PC-9 (cell line): ENCODE results near the gene TULP4. TPM values are rescaled to one million over a fixed set of nuclear protein-coding genes. Genes with fewer than 3 reads are reported as not detected.

Source experiments
- BruUV-seq: library from RNA; stranded (reverse); fragments of 400-500 nt; replicated peaks from 2 replicates; lab custom pipeline; 2021; lab: Mats Ljungman, UMichigan
- CTCF ChIA-PET: fragments of 300-600 bp; sonication (Branson Sonifier 250); formaldehyde crosslinking; loops from one replicate; lab custom pipeline; 2022; ENCODE audit warnings: antibody characterized with exemption; lab: Charles Lee
- POLR2A ChIA-PET: fragments of 300-600 bp; sonication (Branson Sonifier 250); formaldehyde crosslinking; loops from one replicate; lab custom pipeline; 2022; ENCODE audit warnings: antibody characterized with exemption; ENCODE audit not compliant: unreplicated experiment; lab: Charles Lee
- DNase-seq, 2 experiments: peaks; one replicate each; pipeline versions ENCODE4 v3.0.0 to v3.0.0-alpha.2; 2015 to 2022; ENCODE audit warnings: mixed read lengths in 1 of 2
- H2AFZ ChIP-seq: fragments of 200-600 bp; sonication (generic); 2 replicates; pipeline ENCODE4 v1.8.1; 2017; ENCODE audit warnings: antibody characterized with exemption
- H3F3A ChIP-seq: fragments of 200-600 bp; sonication (generic); 2 replicates; pipeline ENCODE4 v1.8.1; 2017; ENCODE audit warnings: antibody characterized with exemption, mild to moderate bottlenecking, low read depth; ENCODE audit not compliant: insufficient read depth
- H3K27ac ChIP-seq: fragments of 200-600 bp; sonication (generic); 2 replicates; pipeline ENCODE4 v1.6.1; 2016; ENCODE audit warnings: mixed run types
- H3K27me3 ChIP-seq: fragments of 200-600 bp; sonication (generic); 2 replicates; pipeline ENCODE4 v1.6.1; 2016; ENCODE audit warnings: low read depth, mixed run types; ENCODE audit not compliant: insufficient read depth
- H3K36me3 ChIP-seq: fragments of 200-600 bp; sonication (generic); 2 replicates; pipeline ENCODE4 v1.6.1; 2016; ENCODE audit warnings: low read depth, mixed run types
- H3K4me1 ChIP-seq: fragments of 200-600 bp; sonication (generic); replicated peaks from 2 replicates; pipeline ENCODE4 v1.6.1; 2016; ENCODE audit warnings: mixed run types; ENCODE audit not compliant: insufficient read depth
- H3K4me2 ChIP-seq: fragments of 200-600 bp; sonication (generic); 2 replicates; pipeline ENCODE4 v1.6.1; 2017; ENCODE audit warnings: mixed run types
- H3K4me3 ChIP-seq: fragments of 200-600 bp; sonication (generic); 2 replicates; pipeline ENCODE4 v1.6.1; 2016; ENCODE audit warnings: mixed run types
- H3K79me2 ChIP-seq: fragments of 200-600 bp; sonication (generic); 2 replicates; pipeline ENCODE4 v1.6.1; 2017; ENCODE audit warnings: low read depth, mixed run types
- H3K9me2 ChIP-seq: fragments of 200-600 bp; sonication (generic); 2 replicates; pipeline ENCODE4 v1.8.1; 2017; ENCODE audit warnings: mild to moderate bottlenecking; ENCODE audit not compliant: insufficient read depth
- H3K9me3 ChIP-seq: fragments of 200-600 bp; sonication (generic); 2 replicates; pipeline ENCODE4 v1.8.1; 2016; ENCODE audit warnings: low read depth; ENCODE audit not compliant: insufficient read depth
- H4K20me1 ChIP-seq: fragments of 200-600 bp; sonication (generic); 2 replicates; pipeline ENCODE4 v1.8.1; 2017; ENCODE audit not compliant: insufficient read depth
- EZH2 ChIP-seq: fragments of 200-600 bp; sonication (generic); IDR thresholded peaks from 2 replicates; pipeline ENCODE4 v1.8.0; 2017; ENCODE audit warnings: antibody characterized with exemption, low read depth
- intact Hi-C: fragments of 100-400 bp; cut with micrococcal nuclease; formaldehyde crosslinking; loops from one replicate; pipeline ENCODE4 v1.10.0; 2022; ENCODE audit not compliant: unreplicated experiment
- total RNA-seq: library from RNA; stranded (reverse); gene quantifications from 2 replicates; pipeline ENCODE4 v1.2.3, GENCODE V29; 2021
- TF ChIP-seq, protein P1 (sequence below): fragments of 200-600 bp; sonication (generic); conservative IDR thresholded peaks from 2 replicates; pipeline ENCODE4 v1.6.1; 2017; ENCODE audit warnings: mixed run types, antibody characterized with exemption, mild to moderate bottlenecking, moderate library complexity

TULP4 gene
- total RNA-seq, 1 experiment from 2014 or later, result 34.0 TPM

DNA sequence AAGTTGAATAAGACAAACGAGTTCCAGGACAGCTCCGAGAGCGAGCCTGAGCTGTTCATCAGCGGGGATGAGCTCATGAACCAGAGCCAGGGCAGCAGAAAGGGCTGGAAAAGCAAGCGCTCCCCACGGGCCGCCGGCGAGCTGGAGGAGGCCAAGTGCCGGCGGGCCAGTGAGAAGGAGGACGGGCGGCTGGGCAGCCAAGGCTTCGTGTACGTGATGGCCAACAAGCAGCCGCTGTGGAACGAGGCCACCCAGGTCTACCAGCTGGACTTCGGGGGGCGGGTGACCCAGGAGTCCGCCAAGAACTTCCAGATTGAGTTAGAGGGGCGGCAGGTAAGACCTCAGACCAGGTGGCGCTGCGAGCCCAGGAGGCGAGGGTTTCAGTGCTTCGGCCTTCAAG, 191.6 kb downstream of the TULP4 start:
- intact Hi-C loops, result no loop called here

DNA sequence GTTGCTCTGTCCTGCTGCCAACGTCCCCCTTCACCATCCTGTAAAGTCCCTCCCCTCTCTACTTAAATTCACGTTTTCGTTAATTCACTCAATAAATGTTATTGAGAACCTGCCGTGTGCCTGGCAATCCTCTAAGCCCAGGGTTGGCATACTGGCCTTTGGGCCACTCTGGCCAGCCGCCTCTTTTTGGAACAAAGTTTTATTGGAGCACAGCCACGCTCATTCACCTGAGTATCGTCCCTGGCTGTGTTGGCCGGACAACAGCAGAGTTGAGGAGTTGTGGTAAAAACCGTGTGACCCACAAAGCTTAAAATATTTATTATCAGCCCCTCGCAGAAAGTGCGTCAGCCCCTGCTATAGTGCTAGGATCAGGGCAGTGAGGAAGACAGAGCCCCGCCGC, 192.9 kb downstream of the TULP4 start:
- Histone ChIP-seq H3K27ac (no peak overlapping the region), H3K9me3 (no peaks in the 10 kb centered on the region), H3K4me2 (no peak overlapping the region), H2AFZ (no peak overlapping the region), H3K79me2 (no peaks in the 10 kb centered on the region), H3F3A (no peaks in the 10 kb centered on the region), H3K4me1 (no peaks in the 10 kb centered on the region), H3K36me3 (0 out of 2 replicates have a peak, but pooled peaks cover 2% of the 10 kb centered on the region), H4K20me1 (no peaks in the 10 kb centered on the region), H3K9me2 (no peaks in the 10 kb centered on the region), H3K27me3 (no peaks in the 10 kb centered on the region), H3K4me3 (no peak overlapping the region)
- TF ChIP-seq, protein P1, sequence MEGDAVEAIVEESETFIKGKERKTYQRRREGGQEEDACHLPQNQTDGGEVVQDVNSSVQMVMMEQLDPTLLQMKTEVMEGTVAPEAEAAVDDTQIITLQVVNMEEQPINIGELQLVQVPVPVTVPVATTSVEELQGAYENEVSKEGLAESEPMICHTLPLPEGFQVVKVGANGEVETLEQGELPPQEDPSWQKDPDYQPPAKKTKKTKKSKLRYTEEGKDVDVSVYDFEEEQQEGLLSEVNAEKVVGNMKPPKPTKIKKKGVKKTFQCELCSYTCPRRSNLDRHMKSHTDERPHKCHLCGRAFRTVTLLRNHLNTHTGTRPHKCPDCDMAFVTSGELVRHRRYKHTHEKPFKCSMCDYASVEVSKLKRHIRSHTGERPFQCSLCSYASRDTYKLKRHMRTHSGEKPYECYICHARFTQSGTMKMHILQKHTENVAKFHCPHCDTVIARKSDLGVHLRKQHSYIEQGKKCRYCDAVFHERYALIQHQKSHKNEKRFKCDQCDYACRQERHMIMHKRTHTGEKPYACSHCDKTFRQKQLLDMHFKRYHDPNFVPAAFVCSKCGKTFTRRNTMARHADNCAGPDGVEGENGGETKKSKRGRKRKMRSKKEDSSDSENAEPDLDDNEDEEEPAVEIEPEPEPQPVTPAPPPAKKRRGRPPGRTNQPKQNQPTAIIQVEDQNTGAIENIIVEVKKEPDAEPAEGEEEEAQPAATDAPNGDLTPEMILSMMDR, result no peak
- TF ChIP-seq EZH2, result no peak
- CTCF ChIA-PET, result no interaction called here
- POLR2A ChIA-PET, result no interaction called here
- DNase-seq, result no peak
- BruUV-seq, result no TSS peak
- intact Hi-C loops, result no loop called here

More for the DNA sequence above, 191.6 kb downstream of the TULP4 start:
- Histone ChIP-seq H3K4me1 (no peaks in the 10 kb centered on the region), H3K4me3 (no peak overlapping the region), H3K9me2 (no peaks in the 10 kb centered on the region), H3K79me2 (no peaks in the 10 kb centered on the region), H3K36me3 (no peaks in the 10 kb centered on the region), H2AFZ (no peak overlapping the region), H3K27me3 (no peaks in the 10 kb centered on the region), H4K20me1 (no peaks in the 10 kb centered on the region), H3F3A (no peaks in the 10 kb centered on the region), H3K4me2 (no peak overlapping the region), H3K27ac (no peak overlapping the region), H3K9me3 (no peaks in the 10 kb centered on the region)
- POLR2A ChIA-PET, result no interaction called here
- DNase-seq, result no peak
- BruUV-seq, result no TSS peak
- CTCF ChIA-PET, result no interaction called here
- TF ChIP-seq, protein P1, result no peak
- TF ChIP-seq EZH2, result no peak

DNA sequence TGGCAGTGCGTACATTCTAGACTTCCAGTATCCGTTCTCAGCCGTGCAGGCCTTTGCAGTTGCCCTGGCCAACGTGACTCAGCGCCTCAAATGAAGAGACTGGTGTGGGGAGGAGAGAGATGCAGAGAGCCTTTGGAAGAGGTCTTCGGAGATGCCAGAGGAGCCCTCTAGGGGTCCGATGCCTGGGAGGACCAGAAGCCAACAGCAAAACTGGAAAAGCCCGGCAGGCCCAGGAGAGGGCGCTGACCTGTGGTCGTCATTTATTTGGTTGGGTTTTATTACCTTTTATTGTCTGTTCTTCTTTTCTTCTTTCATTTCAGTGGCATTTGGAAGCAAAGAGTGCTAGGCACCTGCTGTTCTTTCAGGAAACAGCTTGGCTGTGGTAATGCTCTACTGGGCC, 194.3 kb downstream of the TULP4 start:
- POLR2A ChIA-PET, result no interaction called here

More for the DNA sequence above, 194.3 kb downstream of the TULP4 start:
- no peaks in the 10 kb centered on the region for H3F3A ChIP-seq
- no TSS peak for BruUV-seq
- H3K4me2 ChIP-seq, result no peak overlapping the region
- H3K9me2 ChIP-seq, result no peaks in the 10 kb centered on the region
- TF ChIP-seq, protein P1, result no peak
- no peak for TF ChIP-seq EZH2
- no peaks in the 10 kb centered on the region for H3K79me2 ChIP-seq
- no peaks in the 10 kb centered on the region for H3K9me3 ChIP-seq
- H3K36me3 ChIP-seq, result 0 out of 2 replicates have a peak, but pooled peaks cover 5% of the 10 kb centered on the region
- CTCF ChIA-PET, result no interaction called here
- no peak overlapping the region for H3K27ac ChIP-seq
- H4K20me1 ChIP-seq, result no peaks in the 10 kb centered on the region
- no peak overlapping the region for H3K4me3 ChIP-seq
- no peaks in the 10 kb centered on the region for H3K4me1 ChIP-seq
- intact Hi-C loops, result no loop called here
- DNase-seq, result no peak
- H3K27me3 ChIP-seq, result no peaks in the 10 kb centered on the region
- no peak overlapping the region for H2AFZ ChIP-seq
